DMS53 (cell line): ENCODE data around the gene BCL2L11.
"Not testable (repeated sequence)": the region's sequence is repeated elsewhere in the genome, so short reads cannot be mapped to it uniquely, and the experiment has no call there.

Experiments used
- DNase-seq: peaks from one replicate; lab custom pipeline; 2025; lab: John Stamatoyannopoulos, UW

The BCL2L11 gene

DNA sequence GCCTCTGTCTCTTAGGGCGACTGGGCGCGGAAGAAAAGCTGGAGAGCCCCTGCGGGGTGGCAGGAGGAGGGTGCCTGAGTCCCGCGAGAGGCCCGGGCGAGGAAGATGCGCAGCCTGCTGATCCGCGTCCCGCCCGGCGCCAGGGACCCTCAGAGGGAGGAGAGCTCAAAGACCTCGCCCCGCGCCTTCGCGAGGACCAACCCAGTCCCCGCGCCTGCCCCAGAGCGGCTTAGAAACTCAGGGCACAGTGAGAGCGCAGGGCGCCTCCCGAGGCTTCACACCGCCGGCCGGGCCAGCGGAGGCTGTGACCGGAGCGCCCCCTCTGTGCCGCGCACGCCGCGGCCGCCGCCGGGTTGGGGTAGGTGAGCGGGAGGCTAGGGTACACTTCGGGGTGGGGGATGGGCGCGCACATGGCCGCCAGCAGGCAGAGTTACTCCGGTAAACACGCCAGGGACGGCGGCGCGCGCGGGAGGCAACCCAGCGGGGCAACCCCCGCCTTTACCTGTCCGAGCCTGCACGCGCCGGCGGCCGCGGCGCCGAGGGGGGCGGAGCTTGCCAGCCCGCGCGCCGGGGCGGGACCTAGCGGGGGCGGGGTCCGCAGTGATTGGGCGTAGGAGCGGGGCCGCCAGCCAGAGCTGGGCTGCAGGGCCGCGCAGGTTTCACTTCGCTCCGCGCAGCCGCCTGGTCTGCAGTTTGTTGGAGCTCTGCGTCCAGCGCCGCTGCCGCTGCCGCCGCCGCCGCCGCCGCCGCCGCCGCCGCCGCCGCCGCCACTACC, at the start of gene BCL2L11:
BCL2L11 (plus strand) TSS at position 662 of the 775 bp plus-strand sequence. CDS start 2,832 bp downstream, outside the sequence.
- peak; percentile 99 for DNase-seq

GRCh38 chr2:111071600-111072171, 49.0 kb upstream of the BCL2L11 start:
- DNase-seq: peak; percentile 73

DNA sequence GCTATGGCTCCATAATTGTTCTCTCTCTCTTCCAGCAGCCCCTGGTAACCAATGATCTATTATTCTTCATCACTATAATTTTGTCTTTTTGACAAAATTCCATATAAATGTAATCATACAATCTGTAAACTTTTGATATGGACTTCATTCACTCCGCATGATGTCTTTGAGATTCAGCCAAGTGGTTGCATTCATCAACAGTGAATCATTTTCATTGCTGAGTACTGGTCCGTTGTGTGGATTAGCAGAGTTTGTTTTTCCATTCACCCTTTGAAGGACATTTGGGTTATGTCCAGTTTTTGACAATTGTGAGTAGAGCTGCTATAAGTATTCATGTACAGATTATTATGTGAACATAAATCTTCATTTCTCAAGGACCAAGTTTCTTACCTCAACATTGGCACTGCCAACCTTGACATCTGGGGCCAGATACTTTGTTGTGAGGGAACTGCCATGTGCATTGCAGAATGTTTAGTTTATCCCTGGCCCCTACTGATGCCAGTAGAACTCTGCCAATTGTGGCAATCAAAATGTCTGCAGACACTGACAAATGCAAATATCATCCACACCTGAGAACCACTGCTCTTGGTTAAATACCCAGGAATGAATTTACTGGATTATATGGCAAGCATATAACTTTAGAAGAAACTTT, 48.4 kb upstream of the BCL2L11 start:
- DNase-seq: peak; percentile 57

DNA sequence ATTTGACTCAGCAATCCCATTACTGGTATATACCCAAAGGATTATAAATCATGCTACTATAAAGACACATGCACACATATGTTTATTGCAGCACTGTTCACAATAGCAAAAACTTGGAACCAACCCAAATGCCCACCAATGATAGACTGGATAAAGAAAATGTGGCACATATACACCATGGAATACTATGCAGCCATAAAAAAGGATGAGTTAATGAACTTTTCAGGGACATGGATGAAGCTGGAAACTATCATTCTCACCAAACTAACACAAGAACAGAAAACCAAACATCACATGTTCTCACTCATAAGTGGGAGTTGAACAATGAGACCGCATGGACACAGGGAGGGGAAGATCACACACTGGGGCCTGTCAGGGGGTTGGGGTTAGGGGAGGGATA, 38.1 kb upstream of the BCL2L11 start:
- DNase-seq: not testable (repeated sequence)

DNA sequence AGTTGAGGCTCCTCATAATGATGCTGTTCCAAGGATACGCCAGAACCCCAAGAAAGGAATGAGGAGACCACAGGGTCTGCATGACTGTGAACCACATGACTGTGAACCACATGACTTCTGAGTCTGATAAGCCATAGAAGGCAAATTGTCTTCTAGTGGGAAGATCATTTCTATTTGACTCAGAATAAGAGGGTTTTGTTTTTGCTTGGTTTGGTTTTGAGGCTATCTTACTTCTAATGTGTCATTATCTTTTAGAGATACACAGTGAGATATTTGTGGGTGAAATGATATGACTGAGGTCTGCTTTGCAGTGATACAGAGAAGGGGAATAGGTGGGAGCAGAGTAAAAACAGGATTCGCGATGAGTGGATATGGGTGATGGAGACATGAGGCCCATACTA, 28.9 kb upstream of the BCL2L11 start:
- no peak for DNase-seq

DNA sequence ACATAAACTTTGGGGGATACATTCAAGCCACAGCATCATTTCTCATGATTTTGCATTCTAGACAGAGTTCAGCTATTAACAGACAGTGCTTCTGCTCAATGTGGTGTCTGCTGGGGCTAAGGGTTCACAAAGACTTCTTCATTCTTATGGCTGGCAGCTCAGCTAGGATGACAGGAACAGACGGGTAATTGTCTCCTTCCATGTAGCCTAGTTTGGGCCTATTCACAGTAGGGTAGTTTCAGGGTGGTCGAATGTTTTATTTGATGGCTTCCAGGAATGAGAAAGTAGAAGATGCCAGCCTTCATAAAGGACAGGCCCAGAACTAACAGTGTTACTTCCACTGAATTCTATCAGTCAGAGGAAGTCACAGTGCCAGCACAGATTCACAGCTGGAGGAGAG, 26.0 kb upstream of the BCL2L11 start:
- DNase-seq: no peak

- DNase-seq: no peak
These were observed 25.3 kb upstream of the BCL2L11 start for GRCh38 chr2:111095434-111095833.

GRCh38 chr2:111099402-111099801, 21.3 kb upstream of the BCL2L11 start:
- DNase-seq: no peak

GRCh38 chr2:111100087-111100764, 20.5 kb upstream of the BCL2L11 start:
- DNase-seq: peak; percentile 34

DNA sequence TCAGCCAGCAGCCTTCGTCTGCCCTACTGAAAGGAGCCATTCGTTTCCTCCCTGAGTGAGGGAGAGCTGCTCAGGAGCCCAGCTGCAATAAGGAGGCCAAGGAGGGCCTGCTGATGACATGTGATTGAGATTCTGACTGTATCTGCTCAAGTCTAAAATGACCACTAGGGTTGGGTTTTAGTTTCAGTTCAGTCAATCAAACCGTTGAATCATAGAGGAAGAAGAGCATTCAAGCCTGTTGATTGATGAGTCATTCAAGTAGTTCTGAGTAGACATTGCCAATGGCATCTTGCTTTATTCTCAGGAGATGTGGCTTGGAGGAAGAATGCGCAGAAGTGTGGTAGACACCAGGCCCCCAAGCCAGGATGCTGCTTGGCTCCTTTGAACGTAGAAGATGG, 19.9 kb upstream of the BCL2L11 start:
- DNase-seq: peak; percentile 73

- DNase-seq: no peak
These were observed 19.1 kb upstream of the BCL2L11 start for GRCh38 chr2:111101592-111101991.

- no peak for DNase-seq
These were observed 18.5 kb upstream of the BCL2L11 start for GRCh38 chr2:111102216-111102615.

- no peak for DNase-seq
These were observed 14.8 kb upstream of the BCL2L11 start for GRCh38 chr2:111105926-111106325.

DNA sequence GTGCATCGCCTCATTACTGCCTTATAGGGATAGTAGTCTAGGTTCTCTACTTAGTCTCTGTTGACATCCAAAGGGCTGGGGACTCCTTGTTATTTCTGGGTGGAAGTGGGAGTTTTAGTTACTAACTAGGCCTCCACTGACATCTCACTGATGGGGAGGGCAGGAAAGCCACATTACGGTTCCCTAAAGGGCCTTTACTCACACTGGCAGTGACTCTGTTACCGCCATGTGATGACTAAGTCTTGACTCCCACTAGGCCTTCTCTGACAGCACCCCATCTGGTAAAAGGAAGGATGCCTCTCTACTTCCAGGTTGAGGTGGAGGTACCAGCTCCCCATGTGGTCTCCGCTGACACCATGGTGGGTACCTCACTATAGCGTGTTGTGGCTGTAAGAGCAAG, 14.0 kb upstream of the BCL2L11 start:
- no peak for DNase-seq

- DNase-seq: no peak
These were observed 11.9 kb upstream of the BCL2L11 start for GRCh38 chr2:111108745-111109271.

- DNase-seq: no peak
These were observed 9.5 kb upstream of the BCL2L11 start for GRCh38 chr2:111111101-111111755.

DNA sequence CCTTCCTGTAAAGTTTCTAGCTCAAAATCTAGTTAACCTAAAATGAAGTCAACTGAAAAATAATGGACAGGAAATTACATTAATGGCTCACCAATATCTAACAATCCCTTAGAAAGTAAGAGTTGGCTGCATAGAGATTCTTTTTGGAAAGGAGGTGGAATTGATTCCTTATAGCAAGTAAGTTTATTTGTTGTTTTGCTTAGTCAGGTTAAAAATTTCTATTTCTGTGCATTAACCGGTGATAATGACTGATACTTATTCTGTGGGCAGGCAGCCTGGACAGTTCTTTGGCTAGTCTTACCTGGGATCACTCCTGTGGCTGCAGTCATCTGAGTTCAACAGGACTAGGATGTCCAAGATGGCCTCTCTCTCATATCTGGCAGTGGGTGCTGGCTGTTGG, 6.9 kb upstream of the BCL2L11 start:
- no peak for DNase-seq

DNA sequence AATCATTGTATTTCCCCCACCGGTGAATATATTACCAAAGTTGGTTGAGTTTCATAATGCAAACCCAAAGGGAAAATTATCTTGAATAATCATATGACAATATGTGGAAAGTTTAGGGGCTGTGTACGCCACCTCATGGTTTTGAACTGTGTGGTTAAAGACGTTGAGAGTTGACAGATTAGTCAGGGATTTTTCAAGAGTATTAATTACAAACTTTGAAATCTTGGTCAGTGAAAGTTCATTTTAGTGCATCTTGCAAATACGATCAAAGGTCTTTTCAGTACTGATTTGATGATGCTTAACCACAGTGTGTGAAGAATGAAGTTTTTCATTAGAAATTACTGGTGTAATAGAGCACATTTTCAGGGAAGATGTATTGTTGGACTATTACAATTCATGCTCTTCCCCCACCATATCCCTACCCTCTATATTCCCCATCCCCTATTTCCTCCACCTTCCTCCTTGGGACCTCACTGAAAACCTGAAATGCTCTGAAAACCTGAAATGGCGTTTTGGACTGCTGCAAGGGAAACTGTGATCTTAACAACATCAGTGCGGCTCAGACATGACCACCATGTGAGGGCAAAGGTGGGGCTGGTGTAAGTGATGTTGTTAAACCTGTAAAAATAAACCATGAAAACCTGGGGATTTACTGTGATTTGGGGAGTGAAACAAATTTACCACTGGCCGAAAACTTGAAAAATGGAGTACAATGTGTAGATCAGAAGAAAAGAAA, 4.5 kb upstream of the BCL2L11 start:
- DNase-seq: no peak

DNA sequence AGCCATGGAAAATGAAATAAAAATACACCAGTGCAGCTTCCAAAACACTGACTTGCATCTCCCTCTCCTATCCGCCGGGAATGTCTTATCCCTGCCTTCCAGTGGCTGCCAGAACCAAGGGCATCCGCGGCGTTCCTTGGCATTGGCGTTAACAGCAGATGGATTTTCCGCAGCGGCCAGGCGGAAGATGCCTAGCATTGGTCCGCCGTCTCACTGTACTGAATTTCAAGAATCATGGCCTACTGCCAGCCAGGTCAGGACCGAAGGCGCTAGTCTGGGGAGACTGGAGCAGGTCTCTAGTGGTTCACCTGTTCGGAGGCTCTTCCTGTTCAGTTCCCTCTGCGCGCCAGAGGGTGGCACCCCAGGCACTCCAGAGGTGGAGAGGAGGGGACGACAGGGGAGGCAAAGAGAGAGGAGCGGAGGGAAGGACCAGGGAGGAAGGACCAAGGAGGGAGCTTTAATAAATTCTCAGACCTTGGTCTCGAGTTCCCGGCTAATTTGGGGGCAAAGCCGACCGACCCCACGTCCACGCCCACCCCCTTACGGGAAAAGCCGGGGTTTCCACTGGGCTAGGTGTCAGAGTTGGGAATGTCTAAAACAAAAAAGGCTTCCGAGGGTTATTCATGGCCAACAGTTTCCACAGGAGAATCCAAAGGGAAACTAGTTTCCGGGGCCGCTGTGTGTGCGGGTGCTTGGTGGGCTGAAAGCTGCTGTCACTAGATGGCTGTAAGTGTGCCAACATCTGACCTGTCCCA, 3.7 kb upstream of the BCL2L11 start:
- DNase-seq: peak; percentile 97
